Activated CD4-positive, CD25-positive, alpha-beta regulatory T cell treated with anti-CD3 and anti-CD28 coated beads, Interleukin-2, amount 50 U/mL, for 16 hours (primary cell): ENCODE measurements around the gene ZNF580.

Experiments
- DNase-seq: peaks from one replicate; pipeline ENCODE4 v3.0.0-alpha.2; 2020; ENCODE audit warnings: low read depth, low spot score

Gene ZNF580

GRCh38 chr19:55677572-55678028, 36.8 kb downstream of the ZNF580 start:
- no peak for DNase-seq

DNA sequence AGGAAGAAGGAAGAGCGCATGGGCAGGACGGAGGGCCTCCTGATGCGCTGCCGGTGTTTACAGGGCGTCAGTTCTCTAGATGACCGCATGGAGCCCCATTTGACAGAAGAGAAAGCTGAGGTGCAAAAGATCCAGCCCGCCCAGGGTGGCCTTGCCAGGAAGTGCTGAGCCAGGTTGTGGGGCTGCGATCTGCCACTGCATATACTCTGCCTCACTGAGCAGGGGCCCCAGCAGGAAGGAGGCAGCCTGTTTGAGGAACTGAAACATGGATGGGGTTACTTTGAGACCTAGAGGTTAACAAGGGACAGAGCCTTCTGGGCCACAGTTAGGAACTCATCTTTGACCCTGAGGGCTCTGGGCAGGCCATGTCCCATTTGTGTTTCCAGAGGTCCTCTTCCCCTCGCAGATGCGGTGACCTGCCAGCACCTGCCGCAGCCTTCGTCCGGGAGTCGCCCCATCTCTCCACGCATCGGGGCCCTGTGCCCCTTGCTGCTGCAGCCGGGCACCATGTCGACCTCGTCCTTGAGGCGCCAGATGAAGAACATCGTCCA, 37.4 kb downstream of the ZNF580 start:
- no peak for DNase-seq

DNA sequence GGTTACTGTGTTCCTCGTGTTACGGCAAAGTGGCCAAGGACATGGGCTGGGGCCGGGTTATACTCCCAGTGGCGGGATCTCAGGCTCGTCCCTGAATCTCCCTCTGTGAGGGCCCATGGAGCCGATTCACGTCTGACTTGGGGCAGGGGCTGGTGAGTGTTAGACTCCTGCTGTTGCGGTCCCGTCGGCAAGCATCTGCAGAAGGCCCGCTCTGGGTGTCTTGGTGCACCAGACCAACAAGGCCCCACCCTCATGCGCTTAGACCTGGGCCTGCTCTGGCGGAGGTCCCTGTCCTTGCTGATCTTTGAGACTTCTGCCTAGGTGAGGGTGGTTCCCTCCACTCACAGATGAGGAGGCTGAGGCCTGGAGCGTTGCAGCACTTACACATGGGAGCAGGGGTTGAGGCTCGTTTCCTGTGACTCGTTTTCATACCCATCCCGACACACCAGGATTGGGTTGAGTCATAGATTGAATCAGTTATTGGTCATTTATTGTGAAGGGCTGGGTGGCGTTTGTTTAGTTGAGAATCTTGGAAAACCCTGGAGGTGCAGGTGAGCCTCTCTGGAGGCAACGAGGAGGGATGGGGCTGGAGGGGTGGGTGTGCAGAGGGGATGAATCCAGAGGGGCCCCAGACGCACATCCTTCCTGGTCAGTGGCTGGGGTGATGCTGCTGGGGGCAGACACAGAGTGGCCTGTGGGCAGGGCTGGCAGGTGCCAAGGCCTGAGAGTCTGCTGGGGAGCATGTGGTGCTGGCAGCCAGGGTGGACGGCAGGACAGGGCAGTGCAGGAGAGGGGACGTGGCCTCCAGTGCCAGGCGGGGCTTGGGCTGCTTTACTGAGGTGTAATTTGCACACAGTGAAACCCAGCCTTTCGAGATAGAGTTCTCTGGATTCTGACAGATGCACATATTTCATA, 38.8 kb downstream of the ZNF580 start:
- no peak for DNase-seq

GRCh38 chr19:55680339-55681130, 39.7 kb downstream of the ZNF580 start:
- DNase-seq: no peak

DNA sequence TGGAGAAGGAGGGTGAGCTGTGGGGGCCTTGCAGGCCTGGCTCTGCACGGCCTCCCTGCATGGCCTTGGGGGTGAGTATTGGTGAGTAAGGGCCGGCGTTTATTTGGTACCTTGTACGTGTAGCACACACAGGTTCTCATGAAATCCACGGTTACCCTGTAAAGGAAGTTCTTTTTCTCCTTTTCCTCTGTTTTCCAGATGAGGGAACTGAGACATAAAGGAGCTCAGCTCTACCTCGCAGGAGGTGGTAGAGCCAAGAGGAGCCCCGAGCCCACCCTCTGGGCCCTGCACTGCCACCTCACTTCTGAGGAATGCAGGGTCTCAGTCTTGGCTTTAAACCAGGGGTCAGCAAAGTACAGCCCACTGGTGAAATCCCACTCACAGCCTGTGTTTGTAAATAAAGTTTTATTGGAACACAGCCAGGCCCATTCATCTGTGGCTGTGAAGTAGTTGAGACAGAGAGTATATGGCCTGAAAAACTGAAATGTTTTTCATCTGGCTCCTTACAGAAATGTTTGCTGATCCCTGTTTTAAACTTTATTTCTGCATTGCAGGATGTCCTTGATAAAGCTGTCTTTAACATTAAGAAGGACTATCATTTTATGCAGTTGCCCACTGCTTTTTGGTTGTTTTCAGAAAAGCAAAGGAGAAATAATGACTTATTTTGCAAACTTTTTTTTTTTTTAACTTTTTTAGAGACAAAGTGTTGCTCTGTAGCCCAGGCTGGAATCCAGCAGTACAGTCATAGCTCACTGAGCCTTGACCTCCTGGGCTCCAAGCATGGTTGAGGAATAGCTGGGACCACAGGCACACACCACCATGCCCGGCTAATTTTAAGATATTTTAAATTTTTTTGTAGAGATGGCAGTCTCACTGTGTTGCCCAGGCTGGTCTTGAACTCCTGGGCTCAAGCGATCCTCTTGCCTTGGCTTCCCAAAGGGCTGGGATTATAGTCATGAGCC, 40.6 kb downstream of the ZNF580 start:
- DNase-seq: no peak

DNA sequence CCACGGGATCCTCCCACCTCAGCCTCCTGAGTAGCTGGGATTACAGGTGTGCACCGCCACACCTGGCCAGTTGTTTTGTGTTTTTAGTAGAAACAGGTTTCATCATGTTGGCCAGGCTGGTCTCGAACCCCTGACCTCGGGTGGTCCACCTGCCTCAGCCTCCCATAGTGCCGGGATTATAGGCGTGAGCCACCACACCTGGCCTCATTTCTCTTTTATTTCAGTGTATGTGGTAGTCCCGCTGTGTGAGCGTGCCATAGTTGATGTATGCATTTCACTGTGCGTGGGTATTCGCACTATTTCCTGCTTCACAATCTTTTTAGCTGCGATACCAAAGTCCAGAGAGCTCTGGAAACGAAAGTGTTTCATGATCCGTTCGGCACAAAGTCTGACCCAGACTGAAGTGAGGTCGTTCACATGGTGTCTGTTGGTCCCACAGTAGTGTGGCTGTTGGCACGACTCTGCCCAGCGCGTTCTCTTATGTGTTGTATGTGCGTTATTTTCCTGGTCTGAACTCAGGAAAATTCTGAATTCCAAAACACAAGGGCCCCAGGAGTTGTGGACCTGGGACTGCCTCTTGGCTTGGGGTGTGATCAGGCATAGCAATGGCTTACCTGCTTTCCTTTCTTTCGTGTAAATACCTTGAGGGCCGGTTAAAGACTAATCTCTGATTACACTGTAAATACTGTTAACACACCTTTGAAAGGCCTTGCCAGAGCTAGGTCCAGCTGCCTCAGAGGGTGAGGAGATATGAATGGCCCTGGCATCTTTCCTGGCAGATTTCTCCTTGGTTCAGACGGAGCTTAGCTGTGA, 42.9 kb downstream of the ZNF580 start:
- no peak for DNase-seq

DNA sequence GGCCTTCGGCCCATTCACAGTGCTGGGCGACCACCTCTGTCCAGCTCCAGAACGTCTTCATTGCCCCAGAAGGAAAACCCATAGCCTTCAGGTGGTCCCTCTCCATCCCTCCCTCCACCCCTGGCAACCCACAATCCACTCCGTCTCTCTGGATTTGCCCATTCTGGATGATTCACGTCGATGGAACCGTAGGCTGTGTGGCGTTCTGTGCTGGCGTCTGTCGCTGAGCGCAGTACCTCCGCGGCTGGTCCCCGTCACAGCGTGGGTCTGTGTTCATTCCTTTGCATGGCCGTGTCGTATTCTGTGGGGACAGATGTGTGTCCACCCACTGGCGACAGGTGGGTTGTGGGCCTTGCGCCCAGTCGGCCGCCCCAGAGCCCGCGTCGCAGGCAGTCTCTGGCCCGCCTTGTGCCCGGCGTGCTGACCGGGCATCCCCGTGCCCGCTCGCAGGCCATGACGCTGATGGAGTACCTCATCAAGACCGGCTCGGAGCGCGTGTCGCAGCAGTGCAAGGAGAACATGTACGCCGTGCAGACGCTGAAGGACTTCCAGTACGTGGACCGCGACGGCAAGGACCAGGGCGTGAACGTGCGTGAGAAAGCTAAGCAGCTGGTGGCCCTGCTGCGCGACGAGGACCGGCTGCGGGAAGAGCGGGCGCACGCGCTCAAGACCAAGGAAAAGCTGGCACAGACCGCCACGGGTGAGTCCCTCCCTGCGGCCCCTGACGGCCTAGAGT, 44.3 kb downstream of the ZNF580 start:
- DNase-seq: no peak

GRCh38 chr19:55685776-55686175, 45.0 kb downstream of the ZNF580 start:
- DNase-seq: no peak

GRCh38 chr19:55686311-55687050, 45.7 kb downstream of the ZNF580 start:
- no peak for DNase-seq

GRCh38 chr19:55687281-55688201, 46.7 kb downstream of the ZNF580 start:
- no peak for DNase-seq

GRCh38 chr19:55688422-55689218, 47.8 kb downstream of the ZNF580 start:
- no peak for DNase-seq

- no peak for DNase-seq
These were observed 48.8 kb downstream of the ZNF580 start for GRCh38 chr19:55689411-55690108.

DNA sequence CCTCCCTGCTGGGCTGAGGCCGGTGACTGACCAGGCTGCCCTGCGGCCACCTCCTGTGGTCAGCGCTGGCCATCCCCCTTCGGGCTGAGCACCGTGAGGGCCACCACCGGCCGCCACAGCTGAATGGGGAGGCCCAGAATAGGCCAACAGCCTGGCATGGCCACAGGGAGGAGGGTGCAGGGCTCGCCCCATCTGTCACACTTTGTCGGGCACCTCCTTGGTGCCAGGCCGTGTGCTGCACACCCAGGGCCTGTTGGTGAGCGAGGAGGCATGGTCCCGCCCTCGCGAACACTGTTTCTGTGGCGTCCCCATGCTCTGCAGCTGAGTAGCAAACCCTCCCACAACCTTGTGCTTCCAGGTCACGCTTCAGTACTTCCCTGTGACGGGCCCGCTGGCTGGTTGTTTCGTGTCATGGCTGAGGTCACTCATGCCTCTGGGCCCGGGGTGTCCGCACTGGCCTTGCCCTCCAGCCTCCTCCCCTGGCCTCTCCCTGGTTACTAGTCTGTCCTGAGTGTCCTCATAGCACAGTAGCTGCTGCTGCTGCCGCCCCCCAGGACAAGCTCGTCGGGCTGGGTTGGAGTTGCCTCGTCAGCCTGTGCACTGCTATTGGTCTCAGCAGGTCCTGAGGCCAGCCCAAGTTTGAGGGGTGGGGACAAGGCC, 49.4 kb downstream of the ZNF580 start:
- DNase-seq: no peak

- DNase-seq: no peak
These were observed 50.2 kb downstream of the ZNF580 start for GRCh38 chr19:55690769-55691545.
